Loucy (cell line): ENCODE measurements around the gene APH1A.

ENCODE experiments used
- EZH2phosphoT487 ChIP-seq: fragments of 200-600 bp; IDR thresholded peaks from 2 replicates; pipeline ENCODE4 v1.6.1; 2018; ENCODE audit warnings: antibody characterized with exemption, mild to moderate bottlenecking, moderate library complexity, borderline replicate concordance
- TF ChIP-seq, protein P1 (sequence below): fragments of 200-600 bp; sonication (generic); conservative IDR thresholded peaks from 2 replicates; pipeline ENCODE4 v1.5.1; 2014; ENCODE audit warnings: mild to moderate bottlenecking, antibody characterized with exemption, low read length

DNA sequence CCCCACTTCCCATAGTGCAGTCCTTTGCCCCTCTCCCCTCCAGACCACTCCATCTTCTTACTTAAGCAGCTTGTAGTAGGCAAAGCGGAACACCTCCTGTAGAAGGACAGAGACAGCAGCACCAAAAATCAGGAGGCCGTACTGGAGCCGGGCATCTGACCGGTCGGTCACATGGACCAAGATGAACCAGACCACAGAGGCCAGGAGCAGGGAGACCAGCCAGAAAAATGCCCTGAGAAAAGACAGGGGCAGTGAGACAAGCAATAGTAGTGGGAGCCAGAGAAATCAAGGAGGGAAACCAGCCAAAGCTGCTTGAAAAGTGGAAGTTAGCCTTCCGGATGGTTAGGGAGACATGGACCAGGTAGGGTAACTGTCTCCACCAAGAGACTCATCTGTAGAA, 920 bp downstream of the APH1A start:
- TF ChIP-seq, protein P1, sequence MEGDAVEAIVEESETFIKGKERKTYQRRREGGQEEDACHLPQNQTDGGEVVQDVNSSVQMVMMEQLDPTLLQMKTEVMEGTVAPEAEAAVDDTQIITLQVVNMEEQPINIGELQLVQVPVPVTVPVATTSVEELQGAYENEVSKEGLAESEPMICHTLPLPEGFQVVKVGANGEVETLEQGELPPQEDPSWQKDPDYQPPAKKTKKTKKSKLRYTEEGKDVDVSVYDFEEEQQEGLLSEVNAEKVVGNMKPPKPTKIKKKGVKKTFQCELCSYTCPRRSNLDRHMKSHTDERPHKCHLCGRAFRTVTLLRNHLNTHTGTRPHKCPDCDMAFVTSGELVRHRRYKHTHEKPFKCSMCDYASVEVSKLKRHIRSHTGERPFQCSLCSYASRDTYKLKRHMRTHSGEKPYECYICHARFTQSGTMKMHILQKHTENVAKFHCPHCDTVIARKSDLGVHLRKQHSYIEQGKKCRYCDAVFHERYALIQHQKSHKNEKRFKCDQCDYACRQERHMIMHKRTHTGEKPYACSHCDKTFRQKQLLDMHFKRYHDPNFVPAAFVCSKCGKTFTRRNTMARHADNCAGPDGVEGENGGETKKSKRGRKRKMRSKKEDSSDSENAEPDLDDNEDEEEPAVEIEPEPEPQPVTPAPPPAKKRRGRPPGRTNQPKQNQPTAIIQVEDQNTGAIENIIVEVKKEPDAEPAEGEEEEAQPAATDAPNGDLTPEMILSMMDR = no peak
- TF ChIP-seq EZH2phosphoT487 = no peak
